H9 (cell line): ENCODE results near the gene ASPRV1. TPM values are rescaled to one million over a fixed set of nuclear protein-coding genes. Genes with fewer than 3 reads are reported as not detected.

Experiments used
- DNase-seq: peaks from one replicate; pipeline ENCODE4 v3.0.0-alpha.2; 2017
- H2AFZ ChIP-seq: one replicate; pipeline ENCODE4 v1.6.1; 2013; ENCODE audit warnings: mild to moderate bottlenecking, low read length, control low read depth, moderate library complexity
- H2AK5ac ChIP-seq: 2 replicates; pipeline ENCODE4 v1.6.1; 2013; ENCODE audit warnings: low read length, control low read depth, mixed read lengths; ENCODE audit not compliant: insufficient read length
- H2BK120ac ChIP-seq: one replicate; pipeline ENCODE4 v1.6.1; 2013; ENCODE audit warnings: low read depth, mild to moderate bottlenecking, low read length, control low read depth, inconsistent platforms; ENCODE audit not compliant: poor library complexity, severe bottlenecking
- H2BK12ac ChIP-seq: 2 replicates; pipeline ENCODE4 v1.6.1; 2013; ENCODE audit warnings: low read length, control low read depth, mixed read lengths, low read depth; ENCODE audit not compliant: insufficient read length
- H2BK15ac ChIP-seq: 2 replicates; pipeline ENCODE4 v1.6.1; 2013; ENCODE audit warnings: low read depth, low read length, control low read depth
- H2BK20ac ChIP-seq: one replicate; pipeline ENCODE4 v1.6.1; 2013; ENCODE audit warnings: low read depth, mild to moderate bottlenecking, low read length, control low read depth, inconsistent platforms; ENCODE audit not compliant: poor library complexity, severe bottlenecking
- H2BK5ac ChIP-seq: 2 replicates; pipeline ENCODE4 v1.6.1; 2013; ENCODE audit warnings: low read length, control low read depth, mixed read lengths; ENCODE audit not compliant: insufficient read length
- H3K14ac ChIP-seq: 2 replicates; pipeline ENCODE4 v1.6.1; 2013; ENCODE audit warnings: low read length, control low read depth; ENCODE audit not compliant: insufficient read depth
- H3K18ac ChIP-seq: 2 replicates; pipeline ENCODE4 v1.6.1; 2013; ENCODE audit warnings: low read depth, mild to moderate bottlenecking, mixed read lengths, low read length, control low read depth; ENCODE audit not compliant: insufficient read length
- H3K23ac ChIP-seq: 2 replicates; pipeline ENCODE4 v1.6.1; 2013; ENCODE audit warnings: low read length, control low read depth, mixed read lengths, low read depth; ENCODE audit not compliant: insufficient read length
- H3K23me2 ChIP-seq: 2 replicates; pipeline ENCODE4 v1.6.1; 2013; ENCODE audit warnings: low read depth, mild to moderate bottlenecking, mixed read lengths, low read length, control low read depth; ENCODE audit not compliant: insufficient read length, poor library complexity, severe bottlenecking
- H3K27ac ChIP-seq: 2 replicates; pipeline ENCODE4 v1.5.1; 2013; ENCODE audit warnings: low read length, control low read depth, mixed read lengths, low read depth; ENCODE audit not compliant: insufficient read length
- H3K27me3 ChIP-seq: 2 replicates; pipeline ENCODE4 v1.6.1; 2013; ENCODE audit warnings: low read length, control low read depth, inconsistent platforms; ENCODE audit not compliant: insufficient read depth
- H3K4ac ChIP-seq: 2 replicates; pipeline ENCODE4 v1.6.1; 2013; ENCODE audit warnings: low read depth, mild to moderate bottlenecking, control low read depth, inconsistent platforms, low read length, moderate library complexity
- H3K4me1 ChIP-seq: 2 replicates; pipeline ENCODE4 v1.6.1; 2013; ENCODE audit warnings: low read length, control low read depth, inconsistent platforms; ENCODE audit not compliant: insufficient read depth
- H3K4me2 ChIP-seq: 2 replicates; pipeline ENCODE4 v1.6.1; 2013; ENCODE audit warnings: low read length, control low read depth, mixed read lengths; ENCODE audit not compliant: insufficient read length, insufficient read depth
- H3K56ac ChIP-seq: 2 replicates; pipeline ENCODE4 v1.6.1; 2013; ENCODE audit warnings: low read depth, mild to moderate bottlenecking, mixed read lengths, low read length, control low read depth; ENCODE audit not compliant: insufficient read length
- H3K79me1 ChIP-seq: 2 replicates; pipeline ENCODE4 v1.6.1; 2013; ENCODE audit warnings: low read depth, mild to moderate bottlenecking, moderate library complexity, low read length, control low read depth, inconsistent platforms; ENCODE audit not compliant: insufficient read depth, poor library complexity, severe bottlenecking
- H3K79me2 ChIP-seq: 2 replicates; pipeline ENCODE4 v1.6.1; 2013; ENCODE audit warnings: low read length, control low read depth, inconsistent platforms; ENCODE audit not compliant: insufficient read depth
- H3K9ac ChIP-seq: 2 replicates; pipeline ENCODE4 v1.6.1; 2013; ENCODE audit warnings: low read length, control low read depth, mixed read lengths; ENCODE audit not compliant: insufficient read length; ENCODE audit errors: extremely low read depth
- H3K9me3 ChIP-seq: one replicate; pipeline ENCODE4 v1.6.1; 2013; ENCODE audit warnings: low read depth, low read length, inconsistent platforms; ENCODE audit not compliant: control insufficient read depth
- H3T11ph ChIP-seq: one replicate; pipeline ENCODE4 v1.6.1; 2013; ENCODE audit warnings: mild to moderate bottlenecking, low read length, control low read depth, inconsistent platforms
- H4K20me1 ChIP-seq: one replicate; pipeline ENCODE4 v1.6.1; 2013; ENCODE audit not compliant: control insufficient read depth, insufficient read length, insufficient read depth
- H4K5ac ChIP-seq: 2 replicates; pipeline ENCODE4 v1.6.1; 2013; ENCODE audit warnings: low read depth, mild to moderate bottlenecking, mixed read lengths, low read length, control low read depth; ENCODE audit not compliant: insufficient read length
- H4K8ac ChIP-seq: replicated peaks from 2 replicates; pipeline ENCODE4 v1.6.1; 2013; ENCODE audit warnings: low read length, control low read depth, mixed read lengths, low read depth; ENCODE audit not compliant: insufficient read length
- H4K91ac ChIP-seq: 2 replicates; pipeline ENCODE4 v1.6.1; 2013; ENCODE audit warnings: low read depth, mild to moderate bottlenecking, moderate library complexity, mixed read lengths, low read length, control low read depth; ENCODE audit not compliant: insufficient read length
- H3K27ac Mint-ChIP-seq, 3 experiments: 2 replicates in 2 of 3; 3 replicates in 1 of 3; pipeline ENCODE4 v1.8.0; 2020 to 2021; ENCODE audit warnings: mixed read lengths in 3 of 3, mild to moderate bottlenecking in 1 of 3, moderate library complexity in 1 of 3
- H3K27me3 Mint-ChIP-seq: 2 replicates; pipeline ENCODE4 v1.8.0; 2021; ENCODE audit warnings: low read depth, mild to moderate bottlenecking, moderate library complexity, mixed read lengths
- H3K36me3 Mint-ChIP-seq, 3 experiments: 2 replicates in 2 of 3; 3 replicates in 1 of 3; pipeline ENCODE4 v1.8.0; 2020 to 2021; ENCODE audit warnings: low read depth in 3 of 3, mixed read lengths in 3 of 3; ENCODE audit not compliant: insufficient read depth in 1 of 3
- H3K4me1 Mint-ChIP-seq, 2 experiments: 2 replicates each; pipeline ENCODE4 v1.8.0; 2020; ENCODE audit warnings: mixed read lengths in 2 of 2
- H3K4me3 Mint-ChIP-seq, 2 experiments: 2 replicates in 1 of 2; 3 replicates in 1 of 2; pipeline ENCODE4 v1.8.0; 2020 to 2021; ENCODE audit warnings: mild to moderate bottlenecking in 2 of 2, mixed read lengths in 2 of 2, moderate library complexity in 1 of 2
- H3K9me3 Mint-ChIP-seq, 2 experiments: 2 replicates in 1 of 2; 3 replicates in 1 of 2; pipeline ENCODE4 v1.8.0; 2020; ENCODE audit warnings: mild to moderate bottlenecking in 2 of 2, mixed read lengths in 2 of 2, moderate library complexity in 1 of 2
- WGBS: extraction: QIAGEN DNeasy Blood & Tissue Kit; methylation state at CpG from one replicate; pipeline ENCODE4 v1.1.7; 2013; ENCODE audit warnings: missing lambda C conversion rate, low lambda C conversion rate, mixed read lengths; ENCODE audit not compliant: insufficient read length; ENCODE audit errors: extremely low coverage; 5-methylcytosine and 5-hydroxymethylcytosine counted together
- total RNA-seq: library from RNA; stranded (reverse); gene quantifications from 2 replicates; pipeline ENCODE4 v1.2.1, GENCODE V29; 2021
- TF ChIP-seq, protein P1 (sequence below): fragments of 200-600 bp; sonication (generic); conservative IDR thresholded peaks from 3 replicates; pipeline ENCODE4 v1.8.0; 2021; ENCODE audit warnings: antibody characterized with exemption, mild to moderate bottlenecking

Gene ASPRV1
- total RNA-seq, 1 experiment from 2014 or later, result 0.57 TPM

DNA sequence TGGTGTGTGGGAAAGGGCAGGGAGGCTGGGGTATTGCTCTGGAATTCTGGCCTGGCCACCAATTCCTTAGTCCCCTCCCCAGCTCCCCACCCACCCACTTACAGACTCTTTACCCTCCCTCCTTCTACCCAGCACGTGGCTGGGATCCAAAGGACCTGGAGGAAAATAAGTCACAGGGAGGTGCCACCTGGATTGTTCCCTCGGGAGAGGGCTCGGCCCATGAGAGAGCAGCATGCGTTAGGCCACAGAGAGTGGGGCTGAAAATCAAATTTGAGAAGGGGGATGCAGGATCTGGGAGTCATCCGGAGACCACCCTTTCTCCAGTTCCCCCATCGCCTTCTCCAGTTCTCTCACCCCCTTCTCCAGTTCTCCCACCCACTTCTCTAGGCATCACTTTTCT, 3.0 kb downstream of the ASPRV1 start:
- H3K9me3 Mint-ChIP-seq, result no peaks in the 10 kb centered on the region
- no peak overlapping the region for H3K18ac ChIP-seq
- no peak overlapping the region for H3K14ac ChIP-seq
- no peak overlapping the region for H4K5ac ChIP-seq
- no peaks in the 10 kb centered on the region for H3K27me3 ChIP-seq
- no peak overlapping the region for H3K27ac Mint-ChIP-seq
- no peak overlapping the region for H2AK5ac ChIP-seq
- H3K4me3 Mint-ChIP-seq, result no peak overlapping the region
- no peaks in the 10 kb centered on the region for H3K79me1 ChIP-seq
- TF ChIP-seq, protein P1, sequence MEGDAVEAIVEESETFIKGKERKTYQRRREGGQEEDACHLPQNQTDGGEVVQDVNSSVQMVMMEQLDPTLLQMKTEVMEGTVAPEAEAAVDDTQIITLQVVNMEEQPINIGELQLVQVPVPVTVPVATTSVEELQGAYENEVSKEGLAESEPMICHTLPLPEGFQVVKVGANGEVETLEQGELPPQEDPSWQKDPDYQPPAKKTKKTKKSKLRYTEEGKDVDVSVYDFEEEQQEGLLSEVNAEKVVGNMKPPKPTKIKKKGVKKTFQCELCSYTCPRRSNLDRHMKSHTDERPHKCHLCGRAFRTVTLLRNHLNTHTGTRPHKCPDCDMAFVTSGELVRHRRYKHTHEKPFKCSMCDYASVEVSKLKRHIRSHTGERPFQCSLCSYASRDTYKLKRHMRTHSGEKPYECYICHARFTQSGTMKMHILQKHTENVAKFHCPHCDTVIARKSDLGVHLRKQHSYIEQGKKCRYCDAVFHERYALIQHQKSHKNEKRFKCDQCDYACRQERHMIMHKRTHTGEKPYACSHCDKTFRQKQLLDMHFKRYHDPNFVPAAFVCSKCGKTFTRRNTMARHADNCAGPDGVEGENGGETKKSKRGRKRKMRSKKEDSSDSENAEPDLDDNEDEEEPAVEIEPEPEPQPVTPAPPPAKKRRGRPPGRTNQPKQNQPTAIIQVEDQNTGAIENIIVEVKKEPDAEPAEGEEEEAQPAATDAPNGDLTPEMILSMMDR, result no peak
- H3K4me1 Mint-ChIP-seq, result peaks cover 3 to 7% of the 10 kb centered on the region in 2 experiments; a peak in 3 of 4 replicates
- DNase-seq, result peak; percentile 10
- H2BK20ac ChIP-seq, result no peak overlapping the region
- H4K91ac ChIP-seq, result no peak overlapping the region
- H3K27me3 Mint-ChIP-seq, result peaks cover 12% of the 10 kb centered on the region
- H2AFZ ChIP-seq, result no peak overlapping the region
- no peak overlapping the region for H3K27ac ChIP-seq
- H3K9ac ChIP-seq, result no peak overlapping the region
- no peaks in the 10 kb centered on the region for H3K4me1 ChIP-seq
- no peaks in the 10 kb centered on the region for H4K20me1 ChIP-seq
- no peak overlapping the region for H3K4ac ChIP-seq
- H3K23ac ChIP-seq, result no peak overlapping the region
- H3K79me2 ChIP-seq, result no peaks in the 10 kb centered on the region
- no peak overlapping the region for H2BK12ac ChIP-seq
- H3K23me2 ChIP-seq, result no peaks in the 10 kb centered on the region
- no peak overlapping the region for H2BK120ac ChIP-seq
- no CpG with 5 or more reads among the region's 6 CpGs for WGBS
- H3K36me3 Mint-ChIP-seq, result no peaks in the 10 kb centered on the region
- H3T11ph ChIP-seq, result no peak overlapping the region
- no peak overlapping the region for H3K4me2 ChIP-seq
- H3K56ac ChIP-seq, result no peak overlapping the region
- no peak overlapping the region for H2BK5ac ChIP-seq
- no peak overlapping the region for H4K8ac ChIP-seq
- H3K9me3 ChIP-seq, result no peaks in the 10 kb centered on the region
- no peak overlapping the region for H2BK15ac ChIP-seq
